Germinal center (tissue), 1 donor: ENCODE data around the gene ATP1A1.

ENCODE experiments used
- DNase-seq: peaks from one replicate; pipeline ENCODE4 v3.0.0; 2012; ENCODE audit warnings: mixed read lengths, low spot score

Gene ATP1A1

DNA sequence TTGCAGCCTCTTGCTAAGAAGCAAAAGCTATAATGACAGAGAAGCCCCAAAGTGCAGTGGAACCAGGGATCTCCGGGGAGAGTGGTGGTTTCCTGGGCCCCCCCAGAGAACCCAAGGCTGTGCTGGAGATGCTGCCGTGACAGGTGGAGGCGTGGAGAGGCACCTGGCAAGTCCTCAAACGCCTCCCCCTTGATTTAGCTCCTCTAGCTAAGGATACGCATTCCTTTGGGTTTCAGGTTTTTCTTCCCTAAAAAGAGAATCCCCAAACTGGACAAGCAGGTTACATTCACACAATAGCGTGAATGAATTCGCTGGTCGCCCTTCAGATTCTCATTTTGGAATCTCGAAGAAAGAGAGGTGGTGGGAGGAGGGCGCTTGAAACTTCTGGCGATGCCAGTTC lies 853 bp upstream of the ATP1A1 start:
- DNase-seq, result no peak

- DNase-seq, result peak; percentile 46
Measured at GRCh38 chr1:116373431-116374352, 648 bp downstream of the ATP1A1 start.

GRCh38 chr1:116374353-116375147 lies 1.5 kb downstream of the ATP1A1 start:
- no peak for DNase-seq

DNA sequence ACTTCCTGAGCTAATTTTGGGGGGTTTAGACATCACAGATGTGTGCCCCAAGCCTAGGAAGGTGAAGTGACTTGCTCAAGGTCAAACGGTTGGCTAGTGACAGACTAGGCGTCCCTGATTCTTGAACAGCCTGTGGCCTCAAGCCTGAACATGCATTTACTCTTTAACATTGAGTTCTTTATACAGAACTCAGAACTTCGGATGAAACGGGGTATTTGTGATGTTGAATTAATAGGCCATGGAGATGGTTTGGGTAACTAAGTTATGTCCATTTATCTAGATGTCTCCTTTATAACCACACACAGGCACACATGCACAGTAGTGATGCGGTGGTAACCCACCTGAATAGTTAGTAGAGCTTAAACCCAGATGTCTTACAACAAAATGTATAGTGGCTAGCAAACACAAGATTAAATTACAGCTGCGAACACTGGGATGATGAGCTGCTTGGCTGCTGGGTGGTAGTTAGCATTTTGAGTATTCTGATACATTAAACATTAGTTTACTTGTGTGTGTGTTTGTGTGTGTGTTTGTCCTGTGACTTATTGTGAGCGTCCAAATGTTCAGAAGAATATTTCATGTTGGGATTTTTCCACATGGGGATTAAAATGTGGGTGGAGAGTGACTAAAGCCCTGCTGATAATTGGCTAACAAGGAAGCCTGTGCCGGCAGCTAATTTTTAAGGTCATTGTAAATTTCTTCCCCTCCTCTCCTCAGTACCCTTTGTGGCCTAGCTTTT lies 2.3 kb downstream of the ATP1A1 start:
- no peak for DNase-seq

DNA sequence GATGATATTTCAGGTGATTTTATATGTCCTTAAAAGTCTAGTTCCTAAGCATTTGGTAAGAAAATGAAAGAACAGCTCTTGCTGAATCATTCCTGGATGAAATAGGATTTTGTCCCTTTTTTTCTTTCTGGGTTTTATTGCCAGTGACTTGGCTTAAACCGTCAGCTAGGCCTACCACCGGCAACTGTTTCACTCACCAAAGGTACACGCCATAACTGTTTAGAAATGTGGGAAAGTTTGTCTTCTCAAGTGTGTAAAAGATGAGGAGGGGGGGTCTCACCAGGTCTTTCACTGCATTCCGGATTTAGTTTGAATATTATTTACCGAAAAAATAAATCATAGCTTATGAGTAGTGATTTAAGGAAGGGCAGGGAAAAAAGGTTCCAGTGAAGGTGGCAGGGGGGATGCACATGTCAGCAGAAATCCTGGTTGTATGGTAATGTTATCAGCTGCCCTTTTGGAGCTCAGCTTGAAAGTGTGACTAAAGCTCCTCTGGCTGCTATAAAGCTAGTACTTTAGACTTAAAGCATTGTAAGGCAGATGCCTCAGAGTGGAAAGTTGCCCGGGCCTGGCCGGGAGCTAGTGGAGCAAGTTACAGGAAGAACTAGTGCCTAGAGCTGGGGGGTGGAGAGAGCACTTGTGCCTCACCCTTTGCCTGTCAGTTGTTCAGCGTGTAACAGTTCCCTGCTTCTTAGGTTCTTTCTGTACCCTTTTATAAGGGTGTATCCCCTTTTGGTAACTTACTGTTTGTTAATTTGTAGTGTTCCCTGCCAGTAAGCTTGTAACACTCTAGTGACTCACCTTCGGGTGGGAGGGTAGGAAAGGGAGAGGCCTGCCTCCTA lies 3.1 kb downstream of the ATP1A1 start:
- no peak for DNase-seq

DNA sequence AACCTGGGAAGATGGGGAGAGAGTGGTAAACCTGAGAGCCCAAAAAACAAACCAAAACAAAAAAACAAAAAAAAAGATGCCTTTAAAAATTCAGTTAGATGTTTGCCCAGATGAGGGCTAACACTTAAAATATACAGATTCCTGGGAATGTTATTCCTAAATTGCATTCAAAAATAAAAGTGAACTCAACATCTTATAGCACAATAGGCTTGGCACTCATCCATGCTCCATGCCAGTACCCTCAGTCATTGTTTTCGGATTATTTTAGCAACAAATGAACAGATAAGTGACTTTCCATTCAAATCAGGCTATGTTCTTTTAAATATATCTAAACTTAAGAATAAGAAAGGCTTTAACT lies 3.7 kb downstream of the ATP1A1 start:
- no peak for DNase-seq

GRCh38 chr1:116377541-116378529 lies 4.8 kb downstream of the ATP1A1 start:
- DNase-seq, result peak; percentile 46

DNA sequence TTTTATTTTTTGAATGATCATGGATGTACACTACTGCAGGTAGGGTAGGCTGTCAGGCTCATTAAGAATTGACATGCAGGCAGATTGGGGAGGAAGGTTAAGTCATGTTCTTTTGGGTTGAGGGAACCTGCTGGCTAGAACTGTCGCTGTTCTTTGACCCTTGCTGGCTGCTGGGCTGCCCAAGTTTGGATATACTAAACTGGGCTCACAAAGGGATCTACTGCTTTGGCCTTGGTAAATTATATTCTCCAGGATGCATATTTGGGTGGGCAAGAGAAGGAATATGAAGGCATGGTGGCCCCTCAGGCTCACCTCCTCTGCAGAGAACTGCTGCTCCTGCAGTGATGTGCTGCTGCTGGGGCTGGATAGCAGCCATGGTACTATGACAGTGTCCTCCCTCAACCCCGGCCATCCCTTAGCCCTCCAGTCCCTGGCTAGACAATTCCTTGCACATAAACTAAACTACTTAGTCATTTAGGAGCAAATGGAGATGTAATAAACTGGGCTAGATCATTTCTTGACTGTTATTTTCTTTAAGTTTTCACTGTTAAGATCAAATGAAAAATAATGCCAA lies 6.1 kb downstream of the ATP1A1 start:
- DNase-seq, result no peak

- no peak for DNase-seq
Measured at GRCh38 chr1:116379674-116380498, 6.8 kb downstream of the ATP1A1 start.

GRCh38 chr1:116380499-116381242 lies 7.6 kb downstream of the ATP1A1 start:
- peak; percentile 30 for DNase-seq

GRCh38 chr1:116382321-116382720 lies 9.3 kb downstream of the ATP1A1 start:
- DNase-seq, result no peak

DNA sequence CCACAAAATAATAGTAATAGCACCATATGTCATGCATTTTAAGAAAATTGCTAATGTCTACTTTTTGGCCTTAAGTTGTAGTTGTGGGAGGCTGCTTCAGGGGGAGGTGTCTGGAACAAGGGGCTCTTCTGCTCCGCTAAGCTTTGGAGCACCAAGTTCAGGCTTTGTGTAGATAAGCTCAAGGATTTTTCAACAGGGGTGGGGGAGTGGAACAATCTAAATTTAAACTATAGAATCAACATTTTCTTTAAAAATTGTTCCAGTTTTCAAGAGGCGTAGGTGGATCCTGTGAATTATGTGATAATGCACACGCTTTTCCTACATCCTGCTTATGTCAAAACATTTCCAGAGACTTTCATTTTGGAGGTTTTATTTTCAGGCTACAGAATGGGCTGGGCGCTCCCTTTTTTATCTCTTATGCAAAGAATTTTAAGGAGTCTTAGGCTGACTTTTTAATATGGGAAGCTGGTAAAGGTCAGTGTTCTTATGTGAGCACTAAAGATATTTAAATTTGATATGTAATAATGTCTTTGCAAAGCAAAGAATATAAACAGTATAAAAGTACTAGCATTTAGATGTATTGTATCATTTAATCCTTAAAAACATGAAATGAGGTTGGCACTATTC lies 9.9 kb downstream of the ATP1A1 start:
- no peak for DNase-seq

DNA sequence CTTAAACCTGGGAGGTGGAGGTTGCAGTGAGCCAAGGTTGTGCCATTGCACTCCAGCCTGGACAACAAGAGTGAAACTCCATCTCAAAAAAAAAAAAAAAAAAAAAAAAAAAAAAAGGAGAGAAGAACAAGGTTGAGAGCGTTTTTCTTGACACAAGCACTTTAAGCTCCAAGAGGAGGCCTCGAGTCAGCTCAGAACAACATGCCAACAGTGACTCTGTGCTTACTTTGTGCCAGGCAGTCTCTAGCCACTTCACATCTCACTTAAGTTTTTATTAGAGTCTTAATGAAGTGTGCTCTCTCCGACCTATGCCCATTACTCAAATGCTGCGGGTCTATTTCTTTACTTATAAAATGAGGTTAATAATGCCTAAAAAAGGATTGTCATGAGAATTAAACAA lies 13.0 kb downstream of the ATP1A1 start:
- no peak for DNase-seq

- DNase-seq, result no peak
Measured at GRCh38 chr1:116387551-116387950, 14.5 kb downstream of the ATP1A1 start.

- no peak for DNase-seq
Measured at GRCh38 chr1:116388122-116388521, 15.1 kb downstream of the ATP1A1 start.

DNA sequence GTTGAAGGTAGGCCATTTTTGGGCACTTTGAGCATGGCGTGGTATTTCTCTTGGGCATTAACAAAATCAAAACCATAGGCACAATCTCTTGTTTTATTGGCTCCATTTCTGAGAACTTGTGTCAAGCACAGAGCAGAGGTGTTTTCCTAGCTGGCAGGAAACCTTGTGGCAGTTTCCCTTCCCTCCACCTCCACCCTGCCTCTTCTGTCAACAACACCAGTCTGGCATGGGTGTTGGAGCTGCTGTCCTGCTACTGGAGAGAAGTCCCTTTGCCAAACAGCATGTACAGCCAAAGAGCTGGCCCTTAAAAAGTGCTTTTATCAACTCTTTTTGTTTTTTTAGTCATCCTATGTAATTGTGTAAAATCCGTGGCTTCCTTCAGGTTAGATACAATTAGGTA lies 16.0 kb downstream of the ATP1A1 start:
- DNase-seq, result no peak

GRCh38 chr1:116389686-116390085 lies 16.6 kb downstream of the ATP1A1 start:
- DNase-seq, result no peak

DNA sequence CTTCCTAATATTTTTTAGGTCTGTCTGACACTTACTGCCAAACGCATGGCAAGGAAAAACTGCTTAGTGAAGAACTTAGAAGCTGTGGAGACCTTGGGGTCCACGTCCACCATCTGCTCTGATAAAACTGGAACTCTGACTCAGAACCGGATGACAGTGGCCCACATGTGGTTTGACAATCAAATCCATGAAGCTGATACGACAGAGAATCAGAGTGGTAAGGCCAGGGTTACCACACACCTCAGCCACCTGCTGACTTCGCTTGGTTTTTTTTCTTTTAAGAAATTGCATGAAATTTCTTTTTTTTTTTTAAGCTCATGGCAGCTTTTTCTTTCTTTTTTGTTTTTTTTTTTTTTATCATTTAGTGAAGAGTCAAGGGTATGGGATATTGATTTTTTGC lies 17.2 kb downstream of the ATP1A1 start:
- no peak for DNase-seq
